Type B pancreatic cell (in vitro differentiated cells): ENCODE data around the gene BEGAIN. TPM values are rescaled to one million over a fixed set of nuclear protein-coding genes. Genes with fewer than 3 reads are reported as not detected.

Experiments used
- DNase-seq: peaks from one replicate; pipeline ENCODE4 v3.0.0; 2021; ENCODE audit warnings: mixed read lengths; ENCODE audit not compliant: unreplicated experiment; ENCODE audit errors: extremely low spot score
- H3K27ac Mint-ChIP-seq: 2 replicates; pipeline ENCODE4 v1.8.0; 2021; ENCODE audit warnings: mild to moderate bottlenecking, mixed read lengths
- H3K27me3 Mint-ChIP-seq: 2 replicates; pipeline ENCODE4 v1.8.0; 2021; ENCODE audit warnings: mixed read lengths
- H3K36me3 Mint-ChIP-seq: 2 replicates; pipeline ENCODE4 v1.8.0; 2021; ENCODE audit warnings: mixed read lengths
- H3K4me1 Mint-ChIP-seq: one replicate; pipeline ENCODE4 v1.8.0; 2021; ENCODE audit warnings: mixed read lengths; ENCODE audit not compliant: unreplicated experiment
- H3K4me3 Mint-ChIP-seq: 2 replicates; pipeline ENCODE4 v1.8.0; 2021; ENCODE audit warnings: mild to moderate bottlenecking, mixed read lengths
- H3K9me3 Mint-ChIP-seq: 2 replicates; pipeline ENCODE4 v1.8.0; 2021; ENCODE audit warnings: mixed read lengths
- CTCF ChIP-seq: fragments of 200-600 bp; sonication (generic); conservative IDR thresholded peaks from 2 replicates; pipeline ENCODE4 v1.5.0; 2021; ENCODE audit warnings: antibody characterized with exemption, mild to moderate bottlenecking
- total RNA-seq: library from RNA; stranded (reverse); gene quantifications from 2 replicates; pipeline ENCODE4 v1.2.1, GENCODE V29; 2021; ENCODE audit warnings: low replicate concordance

The BEGAIN gene
- total RNA-seq, 1 donor from 2014 or later, result 1.9 TPM

- Mint-ChIP-seq H3K27me3 (peaks cover 15% of the 10 kb centered on the region), H3K9me3 (no peaks in the 10 kb centered on the region), H3K4me1 (peaks cover 13% of the 10 kb centered on the region)
These were observed 27.6 kb upstream of the BEGAIN start for GRCh38 chr14:100614803-100615202.

DNA sequence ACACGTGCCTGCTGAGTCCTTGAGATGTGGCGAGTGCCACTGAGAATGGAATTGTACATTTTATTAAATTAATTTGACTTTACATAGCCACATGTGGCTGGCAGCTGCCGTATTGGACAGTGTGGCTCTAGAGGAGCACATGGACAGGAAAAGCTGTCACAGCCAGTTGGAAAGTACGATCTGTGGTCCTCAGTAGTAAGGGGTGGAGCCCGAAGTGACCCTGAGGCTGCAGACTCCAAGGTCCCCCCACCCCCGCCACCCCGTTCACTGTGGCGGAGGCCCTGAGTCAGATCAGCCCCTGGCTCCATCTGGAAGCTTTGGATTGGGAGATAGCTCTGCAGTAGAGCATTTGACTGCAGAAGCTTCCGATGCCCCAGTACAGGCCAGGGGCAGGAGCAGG, 25.8 kb upstream of the BEGAIN start:
- no peaks in the 10 kb centered on the region for H3K9me3 Mint-ChIP-seq
- H3K4me3 Mint-ChIP-seq, result no peak overlapping the region
- H3K27me3 Mint-ChIP-seq, result peaks cover 7% of the 10 kb centered on the region
- DNase-seq, result no peak
- H3K36me3 Mint-ChIP-seq, result no peaks in the 10 kb centered on the region
- no peak for TF ChIP-seq CTCF
- H3K27ac Mint-ChIP-seq, result no peak overlapping the region
- H3K4me1 Mint-ChIP-seq, result peaks cover 7% of the 10 kb centered on the region

More at GRCh38 chr14:100614803-100615202, 27.6 kb upstream of the BEGAIN start:
- no peak for DNase-seq
- TF ChIP-seq CTCF, result no peak
- H3K4me3 Mint-ChIP-seq, result no peak overlapping the region
- no peaks in the 10 kb centered on the region for H3K36me3 Mint-ChIP-seq
- no peak overlapping the region for H3K27ac Mint-ChIP-seq

GRCh38 chr14:100611811-100612480, 24.7 kb upstream of the BEGAIN start:
- peaks cover under 1% of the 10 kb centered on the region for H3K4me1 Mint-ChIP-seq
- no peak overlapping the region for H3K27ac Mint-ChIP-seq
- H3K36me3 Mint-ChIP-seq, result no peaks in the 10 kb centered on the region
- H3K4me3 Mint-ChIP-seq, result no peak overlapping the region
- H3K9me3 Mint-ChIP-seq, result no peaks in the 10 kb centered on the region
- TF ChIP-seq CTCF, result no peak
- no peak for DNase-seq
- peaks cover 2% of the 10 kb centered on the region for H3K27me3 Mint-ChIP-seq

GRCh38 chr14:100610511-100611217, 23.4 kb upstream of the BEGAIN start:
- Mint-ChIP-seq H3K4me3 (no peak overlapping the region), H3K27ac (no peak overlapping the region)
- DNase-seq, result no peak

GRCh38 chr14:100609941-100610391, 22.7 kb upstream of the BEGAIN start:
- H3K27me3 Mint-ChIP-seq, result peaks cover 5% of the 10 kb centered on the region
- no peaks in the 10 kb centered on the region for H3K9me3 Mint-ChIP-seq
- DNase-seq, result no peak
- H3K4me3 Mint-ChIP-seq, result no peak overlapping the region
- no peak for TF ChIP-seq CTCF
- no peaks in the 10 kb centered on the region for H3K36me3 Mint-ChIP-seq
- no peak overlapping the region for H3K27ac Mint-ChIP-seq
- H3K4me1 Mint-ChIP-seq, result peaks cover 12% of the 10 kb centered on the region

More at GRCh38 chr14:100610511-100611217, 23.4 kb upstream of the BEGAIN start:
- Mint-ChIP-seq H3K36me3 (no peaks in the 10 kb centered on the region), H3K4me1 (peaks cover 12% of the 10 kb centered on the region), H3K9me3 (no peaks in the 10 kb centered on the region), H3K27me3 (peaks cover 5% of the 10 kb centered on the region)
- TF ChIP-seq CTCF, result no peak
